Mammary epithelial cell (primary cell): Measurements from ENCODE around the gene AS3MT.
"Not testable (repeated sequence)": the region's sequence is repeated elsewhere in the genome, so short reads cannot be mapped to it uniquely, and the experiment has no call there.

Experiments
- CTCF ChIP-seq, 2 donors: IDR thresholded peaks in 1 of 2; conservative IDR thresholded peaks in 1 of 2; 2 replicates each; pipeline ENCODE4 v1.5.1; 2011 to 2012; ENCODE audit warnings: inconsistent platforms in 2 of 2, low read length in 2 of 2, mild to moderate bottlenecking in 2 of 2, control low read depth in 1 of 2, low read depth in 1 of 2; ENCODE audit not compliant: insufficient read depth in 1 of 2; ENCODE audit errors: extremely low read depth in 1 of 2
- EZH2 ChIP-seq: IDR thresholded peaks from 2 replicates; pipeline ENCODE4 v1.6.1; 2012; ENCODE audit warnings: low read length, inconsistent platforms, borderline replicate concordance

GRCh38 chr10:102820008-102820407 lies 49.3 kb upstream of the AS3MT start:
- not testable (repeated sequence) for TF ChIP-seq EZH2; CTCF (conservative IDR thresholded peaks at IDR 0.05 in 1 of 2, IDR thresholded peaks at IDR 0.05 in 1 of 2; ENCODE audit: extremely low read depth in 1 of 2, insufficient read depth in 1 of 2, low read depth in 1 of 2, low read length in 2 of 2)
